Lower lobe of right lung (tissue), 2 donors: ENCODE results near the gene AMHR2. TPM values are rescaled to one million over a fixed set of nuclear protein-coding genes. Genes with fewer than 3 reads are reported as not detected.

Source experiments
- ATAC-seq, 2 donors: fragments of 200-7000 bp; cut with Tn5 transposase; one replicate each; pipeline ENCODE4 v1.9.1; 2020 to 2022; ENCODE audit warnings: mild to moderate bottlenecking in 2 of 2, moderate library complexity in 2 of 2
- DNase-seq: peaks from one replicate; pipeline ENCODE4 v3.0.0-alpha.2; 2020
- H3K27ac ChIP-seq: fragments of 200-600 bp; one replicate; pipeline ENCODE4 v1.8.0; 2022
- H3K27me3 ChIP-seq: fragments of 200-600 bp; one replicate; pipeline ENCODE4 v1.8.0; 2022; ENCODE audit warnings: low read depth
- H3K36me3 ChIP-seq: fragments of 200-600 bp; one replicate; pipeline ENCODE4 v1.8.0; 2022; ENCODE audit warnings: mild to moderate bottlenecking
- H3K4me1 ChIP-seq: fragments of 200-600 bp; one replicate; pipeline ENCODE4 v1.8.0; 2022
- H3K4me3 ChIP-seq: fragments of 200-600 bp; one replicate; pipeline ENCODE4 v1.8.0; 2022; ENCODE audit warnings: mild to moderate bottlenecking
- H3K9me3 ChIP-seq: fragments of 200-600 bp; one replicate; pipeline ENCODE4 v1.8.0; 2022
- CTCF ChIP-seq: fragments of 200-600 bp; IDR thresholded peaks from one replicate; pipeline ENCODE4 v1.8.0; 2022; ENCODE audit warnings: antibody characterized with exemption, mild to moderate bottlenecking
- intact Hi-C: fragments of 100-400 bp; cut with DNase I; formaldehyde crosslinking; loops from one replicate; pipeline ENCODE4 v1.11.0; 2022
- total RNA-seq: library from RNA; stranded (reverse); fragmentation: NEBNext Ultra II Directional; extraction: Animal tissue kit (Norgen Biotek cat#: 25700); gene quantifications from one replicate; pipeline ENCODE4 v1.2.1, GENCODE V29; 2021
- donor health status: DM: no; HTN: yes; CAD: no; lungs with severe emphysema.

The AMHR2 gene
- total RNA-seq, 1 donor from 2014 or later: 1.2 TPM

- no peaks in the 10 kb centered on the region for H3K9me3 ChIP-seq
- intact Hi-C loops: no loop called here
- TF ChIP-seq CTCF: no peak
- H3K4me3 ChIP-seq: no peak overlapping the region
- ATAC-seq (no peak), DNase-seq (no peak)
- H3K36me3 ChIP-seq: peaks cover 100% of the 10 kb centered on the region
- no peak overlapping the region for H3K27ac ChIP-seq
- no peaks in the 10 kb centered on the region for H3K27me3 ChIP-seq
- no peaks in the 10 kb centered on the region for H3K4me1 ChIP-seq
Measured at GRCh38 chr12:53461591-53461990, 37.9 kb downstream of the AMHR2 start.

- Histone ChIP-seq H3K27me3 (no peaks in the 10 kb centered on the region), H3K27ac (no peak overlapping the region), H3K4me3 (no peak overlapping the region), H3K9me3 (no peaks in the 10 kb centered on the region), H3K36me3 (peaks cover 100% of the 10 kb centered on the region), H3K4me1 (no peaks in the 10 kb centered on the region)
- no peak for TF ChIP-seq CTCF
- ATAC-seq (no peak), DNase-seq (no peak)
- intact Hi-C loops: no loop called here
Measured at GRCh38 chr12:53462935-53463334, 39.3 kb downstream of the AMHR2 start.

- Histone ChIP-seq H3K27ac (no peak overlapping the region), H3K4me3 (no peak overlapping the region), H3K36me3 (peaks cover 100% of the 10 kb centered on the region), H3K4me1 (no peaks in the 10 kb centered on the region), H3K9me3 (no peaks in the 10 kb centered on the region), H3K27me3 (no peaks in the 10 kb centered on the region)
- intact Hi-C loops: no loop called here
- TF ChIP-seq CTCF: no peak
- DNase-seq (no peak), ATAC-seq (no peak)
Measured at GRCh38 chr12:53463802-53464560, 40.3 kb downstream of the AMHR2 start.

- no peaks in the 10 kb centered on the region for H3K27me3 ChIP-seq
- no peaks in the 10 kb centered on the region for H3K4me1 ChIP-seq
- no peak for ATAC-seq
- peaks cover 100% of the 10 kb centered on the region for H3K36me3 ChIP-seq
- H3K27ac ChIP-seq: no peak overlapping the region
- DNase-seq: no peak
- no peak overlapping the region for H3K4me3 ChIP-seq
- no peaks in the 10 kb centered on the region for H3K9me3 ChIP-seq
- intact Hi-C loops: no loop called here
- no peak for TF ChIP-seq CTCF
Measured at GRCh38 chr12:53464685-53465418, 41.2 kb downstream of the AMHR2 start.

GRCh38 chr12:53465679-53466078, 42.0 kb downstream of the AMHR2 start:
- Histone ChIP-seq H3K36me3 (peaks cover 100% of the 10 kb centered on the region), H3K4me3 (no peak overlapping the region), H3K27me3 (no peaks in the 10 kb centered on the region), H3K9me3 (no peaks in the 10 kb centered on the region), H3K4me1 (no peaks in the 10 kb centered on the region), H3K27ac (no peak overlapping the region)
- ATAC-seq (no peak), DNase-seq (no peak)
- intact Hi-C loops: no loop called here
- no peak for TF ChIP-seq CTCF
